PFSK-1 (cell line): ENCODE results near the gene ARL6IP6.

Experiments
- POLR2AphosphoS5 ChIP-seq: IDR thresholded peaks from 2 replicates; pipeline ENCODE4 v1.6.1; 2012; ENCODE audit warnings: low read depth, mild to moderate bottlenecking, control low read depth, low read length, moderate library complexity
- SIN3A ChIP-seq: IDR thresholded peaks from 2 replicates; pipeline ENCODE4 v1.6.1; 2012; ENCODE audit warnings: mild to moderate bottlenecking, low read length, moderate library complexity, borderline replicate concordance; ENCODE audit not compliant: insufficient read depth
- TAF1 ChIP-seq: IDR thresholded peaks from 2 replicates; pipeline ENCODE4 v1.6.1; 2012; ENCODE audit warnings: low read length, control low read depth, borderline replicate concordance; ENCODE audit not compliant: insufficient read depth
- TF ChIP-seq, protein P1 (sequence below), 2 experiments: IDR thresholded peaks; 2 replicates each; pipeline versions ENCODE4 v1.6.1 to v1.8.0; 2011 to 2012; ENCODE audit warnings: low read depth in 2 of 2, low read length in 2 of 2, control low read depth in 1 of 2, inconsistent platforms in 1 of 2, mild to moderate bottlenecking in 1 of 2, moderate library complexity in 1 of 2; ENCODE audit not compliant: insufficient read depth in 1 of 2

DNA sequence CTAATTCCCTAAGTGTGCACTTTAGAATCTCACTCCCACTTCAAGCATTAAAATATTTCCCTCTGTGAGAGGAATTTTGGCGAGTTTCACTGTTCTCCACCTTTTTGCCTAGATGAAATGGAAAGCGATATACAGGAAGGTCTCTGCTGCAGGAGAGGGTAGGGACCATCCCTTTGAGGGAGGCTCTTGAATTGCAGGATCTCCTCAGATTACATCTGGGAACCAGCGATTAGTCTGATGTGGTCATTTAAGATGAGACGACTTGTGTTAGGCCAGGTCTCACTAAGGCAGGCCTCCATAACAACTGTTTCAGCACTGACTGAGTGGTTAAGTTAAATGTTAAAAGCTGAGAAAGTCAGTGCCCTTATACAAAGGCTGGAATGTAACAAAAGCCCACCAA lies 74.6 kb downstream of the ARL6IP6 start:
- no peak for TF ChIP-seq POLR2AphosphoS5
- TF ChIP-seq TAF1 = no peak
- TF ChIP-seq, protein P1, sequence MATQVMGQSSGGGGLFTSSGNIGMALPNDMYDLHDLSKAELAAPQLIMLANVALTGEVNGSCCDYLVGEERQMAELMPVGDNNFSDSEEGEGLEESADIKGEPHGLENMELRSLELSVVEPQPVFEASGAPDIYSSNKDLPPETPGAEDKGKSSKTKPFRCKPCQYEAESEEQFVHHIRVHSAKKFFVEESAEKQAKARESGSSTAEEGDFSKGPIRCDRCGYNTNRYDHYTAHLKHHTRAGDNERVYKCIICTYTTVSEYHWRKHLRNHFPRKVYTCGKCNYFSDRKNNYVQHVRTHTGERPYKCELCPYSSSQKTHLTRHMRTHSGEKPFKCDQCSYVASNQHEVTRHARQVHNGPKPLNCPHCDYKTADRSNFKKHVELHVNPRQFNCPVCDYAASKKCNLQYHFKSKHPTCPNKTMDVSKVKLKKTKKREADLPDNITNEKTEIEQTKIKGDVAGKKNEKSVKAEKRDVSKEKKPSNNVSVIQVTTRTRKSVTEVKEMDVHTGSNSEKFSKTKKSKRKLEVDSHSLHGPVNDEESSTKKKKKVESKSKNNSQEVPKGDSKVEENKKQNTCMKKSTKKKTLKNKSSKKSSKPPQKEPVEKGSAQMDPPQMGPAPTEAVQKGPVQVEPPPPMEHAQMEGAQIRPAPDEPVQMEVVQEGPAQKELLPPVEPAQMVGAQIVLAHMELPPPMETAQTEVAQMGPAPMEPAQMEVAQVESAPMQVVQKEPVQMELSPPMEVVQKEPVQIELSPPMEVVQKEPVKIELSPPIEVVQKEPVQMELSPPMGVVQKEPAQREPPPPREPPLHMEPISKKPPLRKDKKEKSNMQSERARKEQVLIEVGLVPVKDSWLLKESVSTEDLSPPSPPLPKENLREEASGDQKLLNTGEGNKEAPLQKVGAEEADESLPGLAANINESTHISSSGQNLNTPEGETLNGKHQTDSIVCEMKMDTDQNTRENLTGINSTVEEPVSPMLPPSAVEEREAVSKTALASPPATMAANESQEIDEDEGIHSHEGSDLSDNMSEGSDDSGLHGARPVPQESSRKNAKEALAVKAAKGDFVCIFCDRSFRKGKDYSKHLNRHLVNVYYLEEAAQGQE (IDR thresholded peaks at IDR 0.05; ENCODE audit: insufficient read depth in 1 of 2, low read depth in 2 of 2, low read length in 2 of 2) = no peak
- TF ChIP-seq SIN3A = no peak
